GM18507 (cell line): ENCODE measurements around the gene HEPN1.
"Not testable (repeated sequence)": the region's sequence is repeated elsewhere in the genome, so short reads cannot be mapped to it uniquely, and the experiment has no call there.

Experiments used
- DNase-seq: peaks from one replicate; pipeline ENCODE4 v3.0.0; 2011; ENCODE audit warnings: low read depth; ENCODE audit not compliant: insufficient read length; ENCODE audit errors: extremely low spot score
- FAIRE-seq: peaks from 2 replicates; lab custom pipeline; 2011; peaks lifted over from hg19 to GRCh38; lab: Jason Lieb, UNC

HEPN1 gene

DNA sequence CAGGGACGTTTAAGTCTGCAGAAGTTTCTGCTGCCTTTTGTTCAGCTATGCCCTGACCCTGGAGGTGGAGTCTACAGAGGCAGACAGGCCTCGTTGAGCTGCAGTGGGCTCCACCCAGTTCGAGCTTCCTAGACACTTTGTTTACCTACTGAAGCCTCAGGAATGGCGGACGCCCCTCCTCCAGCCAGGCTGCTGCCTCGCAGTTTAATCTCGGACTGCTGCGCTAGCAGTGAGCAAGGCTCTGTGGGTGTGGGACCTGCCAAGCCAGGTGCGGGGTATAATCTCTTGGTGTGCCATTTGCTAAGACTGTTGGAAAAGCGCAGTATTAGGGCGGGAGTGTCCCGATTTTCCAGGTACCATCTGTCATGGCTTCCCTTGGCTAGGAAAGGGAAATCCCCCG is 49.1 kb downstream of the HEPN1 start:
- not testable (repeated sequence) for DNase-seq, FAIRE-seq
